ENCODE results near the gene DHX32. TPM values are rescaled to one million over a fixed set of nuclear protein-coding genes. Genes with fewer than 3 reads are reported as not detected.

The DHX32 gene
- total RNA-seq, 2 donors from 2014 or later: 64.0 to 86.3 TPM

GRCh38 chr10:125886914-125887512 lies 5.9 kb upstream of the DHX32 start:
- H3K27ac ChIP-seq: no peak overlapping the region
- H3K9ac ChIP-seq (ENCODE audit: low read depth in 2 of 2, low read length in 2 of 2): no peak overlapping the region
- no peak for TF ChIP-seq CTCF (IDR thresholded peaks at IDR 0.05)
- H3K27me3 ChIP-seq: no peaks in the 10 kb centered on the region
- H3K9me3 ChIP-seq: no peaks in the 10 kb centered on the region
- intact Hi-C loops (cut with DNase I): no loop called here
- no peaks in the 10 kb centered on the region for H3K4me1 ChIP-seq
- H3K36me3 ChIP-seq: no peaks in the 10 kb centered on the region
- no peak for DNase-seq
- H3K4me3 ChIP-seq: no peak overlapping the region

- intact Hi-C loops (cut with DNase I): no loop called here
- H3K9me3 ChIP-seq: no peaks in the 10 kb centered on the region
- H3K4me1 ChIP-seq: no peaks in the 10 kb centered on the region
- H3K9ac ChIP-seq (ENCODE audit: low read depth in 2 of 2, low read length in 2 of 2): no peak overlapping the region
- H3K27me3 ChIP-seq: no peaks in the 10 kb centered on the region
- no peak for TF ChIP-seq CTCF (IDR thresholded peaks at IDR 0.05)
- no peak overlapping the region for H3K4me3 ChIP-seq
- DNase-seq: no peak
- H3K36me3 ChIP-seq: no peaks in the 10 kb centered on the region
- no peak overlapping the region for H3K27ac ChIP-seq
Observed at GRCh38 chr10:125883211-125883610, 2.1 kb upstream of the DHX32 start.

- Histone ChIP-seq H3K36me3 (no peaks in the 10 kb centered on the region), H3K4me3 (no peak overlapping the region), H3K4me1 (no peaks in the 10 kb centered on the region), H3K27me3 (no peaks in the 10 kb centered on the region), H3K9ac (ENCODE audit: low read depth in 2 of 2, low read length in 2 of 2) (no peak overlapping the region), H3K9me3 (no peaks in the 10 kb centered on the region), H3K27ac (no peak overlapping the region)
- intact Hi-C loops (cut with DNase I): no loop called here
- DNase-seq: no peak
- no peak for TF ChIP-seq CTCF (IDR thresholded peaks at IDR 0.05)
Observed at GRCh38 chr10:125882596-125882995, 1.5 kb upstream of the DHX32 start.

- no peaks in the 10 kb centered on the region for H3K27me3 ChIP-seq
- peaks cover 4% of the 10 kb centered on the region for H3K36me3 ChIP-seq
- no peaks in the 10 kb centered on the region for H3K4me1 ChIP-seq
- no peak overlapping the region for H3K4me3 ChIP-seq
- no peak overlapping the region for H3K27ac ChIP-seq
- no peak for DNase-seq
- TF ChIP-seq CTCF (IDR thresholded peaks at IDR 0.05): no peak
- no peaks in the 10 kb centered on the region for H3K9me3 ChIP-seq
- no peak overlapping the region for H3K9ac ChIP-seq (ENCODE audit: low read depth in 2 of 2, low read length in 2 of 2)
- intact Hi-C loops (cut with DNase I): no loop called here
Observed at GRCh38 chr10:125880719-125881118, 373 bp downstream of the DHX32 start.

- no peak overlapping the region for H3K4me3 ChIP-seq
- no peak for TF ChIP-seq CTCF (IDR thresholded peaks at IDR 0.05)
- no peaks in the 10 kb centered on the region for H3K4me1 ChIP-seq
- intact Hi-C loops (cut with DNase I): no loop called here
- no peak overlapping the region for H3K27ac ChIP-seq
- no peaks in the 10 kb centered on the region for H3K27me3 ChIP-seq
- DNase-seq: no peak
- peaks cover 4% of the 10 kb centered on the region for H3K36me3 ChIP-seq
- no peak overlapping the region for H3K9ac ChIP-seq (ENCODE audit: low read depth in 2 of 2, low read length in 2 of 2)
- no peaks in the 10 kb centered on the region for H3K9me3 ChIP-seq
Observed at GRCh38 chr10:125878957-125879835, 1.9 kb downstream of the DHX32 start.

All from colonic mucosa (tissue), 4 donors.